ENCODE results near the gene KCNC3. TPM values are rescaled to one million over a fixed set of nuclear protein-coding genes. Genes with fewer than 3 reads are reported as not detected.

KCNC3 gene
- total and polyA plus RNA-seq, 2 of the 13 experiments (the other 11 are each of a cell fraction or from before 2014, with no cell fraction given), result 0.29 to 1.7 TPM

GRCh38 chr19:50376166-50377050 lies 47.2 kb upstream of the KCNC3 start, which contains the start of gene NR1H2 (continued):
- no peak for TF ChIP-seq THAP8 (CRISPR knock-in tag; IDR thresholded peaks at IDR 0.05; ENCODE audit: borderline replicate concordance)
- TF ChIP-seq SNAPC2 (CRISPR knock-in tag; IDR thresholded peaks at IDR 0.05), result no peak
- no peak for TF ChIP-seq ZNF589 (CRISPR knock-in tag; conservative IDR thresholded peaks at IDR 0.05)
- no peak for TF ChIP-seq ATF7 (IDR thresholded peaks at IDR 0.05)
- TF ChIP-seq ATF7 (CRISPR knock-in tag; IDR thresholded peaks at IDR 0.05), result peak; percentile 73
- peak; percentile 73 for TF ChIP-seq TEAD3 (CRISPR knock-in tag; optimal IDR thresholded peaks at IDR 0.05; ENCODE audit: borderline replicate concordance)
- TF ChIP-seq ZNF317 (CRISPR knock-in tag; IDR thresholded peaks at IDR 0.05), result no peak
- TF ChIP-seq FLYWCH1 (CRISPR knock-in tag; IDR thresholded peaks at IDR 0.05), result no peak
- no peak for TF ChIP-seq DDIT3 (CRISPR knock-in tag; IDR thresholded peaks at IDR 0.05)
- TF ChIP-seq CSRNP2 (CRISPR knock-in tag; conservative IDR thresholded peaks at IDR 0.05; ENCODE audit: low read depth), result no peak
- no peak for TF ChIP-seq FUBP1 (CRISPR knock-in tag; IDR thresholded peaks at IDR 0.05; ENCODE audit: borderline replicate concordance)
- TF ChIP-seq HNRNPL (IDR thresholded peaks at IDR 0.05; ENCODE audit: low read depth, low read length), result no peak
- TF ChIP-seq RERE (CRISPR knock-in tag; IDR thresholded peaks at IDR 0.05; ENCODE audit: low read depth), result 0 out of 2 replicates have a peak, but pooled peaks have one; percentile 13
- TF ChIP-seq NFKB2 (CRISPR knock-in tag; IDR thresholded peaks at IDR 0.05; ENCODE audit: borderline replicate concordance), result no peak
- peak; percentile 46; the same call in 1 of the 2 replicates for TF ChIP-seq PPARG (CRISPR knock-in tag; conservative IDR thresholded peaks at IDR 0.05)
- TF ChIP-seq RFXAP (CRISPR knock-in tag; IDR thresholded peaks at IDR 0.05; ENCODE audit: borderline replicate concordance), result peak; percentile 80; the same call in 1 of the 2 replicates
- no peak for TF ChIP-seq ETS1 (CRISPR knock-in tag; IDR thresholded peaks at IDR 0.05)

All from HepG2 (cell line).